HG03108 (cell line): Measurements from ENCODE around the gene UBE2L6.

Source experiments
- ATAC-seq: cut with Tn5 transposase; IDR thresholded peaks from one replicate; pipeline ENCODE4 v1.9.1; 2021; ENCODE audit warnings: moderate library complexity; ENCODE audit not compliant: unreplicated experiment

The UBE2L6 gene

GRCh38 chr11:57567515-57568329, at the start of gene UBE2L6:
Gene UBE2L6, minus strand, starts transcription at chr11:57567672. Its CDS starts 61 bp downstream, at chr11:57567611.
- ATAC-seq = peak; percentile 53

GRCh38 chr11:57616595-57616994, 49.1 kb upstream of the UBE2L6 start:
- no peak for ATAC-seq

- no peak for ATAC-seq
These were observed 47.8 kb upstream of the UBE2L6 start for GRCh38 chr11:57615308-57615707.

GRCh38 chr11:57614234-57614772, 46.8 kb upstream of the UBE2L6 start:
- no peak for ATAC-seq

- ATAC-seq = no peak
These were observed 42.7 kb upstream of the UBE2L6 start for GRCh38 chr11:57610170-57610569.

GRCh38 chr11:57605028-57605420, 37.6 kb upstream of the UBE2L6 start:
- ATAC-seq = no peak

GRCh38 chr11:57604296-57605027, 37.0 kb upstream of the UBE2L6 start:
- ATAC-seq = no peak

GRCh38 chr11:57601297-57601696, 33.8 kb upstream of the UBE2L6 start:
- ATAC-seq = no peak

GRCh38 chr11:57599381-57599780, 31.9 kb upstream of the UBE2L6 start:
- no peak for ATAC-seq

GRCh38 chr11:57598831-57599155, 31.3 kb upstream of the UBE2L6 start:
- ATAC-seq = no peak

GRCh38 chr11:57597916-57598830, 30.7 kb upstream of the UBE2L6 start:
- no peak for ATAC-seq

- ATAC-seq = no peak
These were observed 30.0 kb upstream of the UBE2L6 start, which contains the start of gene SERPING1 for GRCh38 chr11:57597461-57597915. Gene SERPING1, plus strand, starts transcription at chr11:57597685. Its CDS starts 586 bp downstream, at chr11:57598271.

- ATAC-seq = no peak
These were observed 28.9 kb upstream of the UBE2L6 start for GRCh38 chr11:57596266-57596885.

GRCh38 chr11:57588046-57588710, 20.7 kb upstream of the UBE2L6 start:
- ATAC-seq = no peak

- no peak for ATAC-seq
These were observed 19.3 kb upstream of the UBE2L6 start for GRCh38 chr11:57586711-57587245.

GRCh38 chr11:57585301-57585700, 17.8 kb upstream of the UBE2L6 start:
- ATAC-seq = no peak

- no peak for ATAC-seq
These were observed 16.9 kb upstream of the UBE2L6 start for GRCh38 chr11:57584341-57584740.

- no peak for ATAC-seq
These were observed 6.6 kb upstream of the UBE2L6 start for GRCh38 chr11:57574061-57574460.

GRCh38 chr11:57571606-57572005, 4.1 kb upstream of the UBE2L6 start:
- no peak for ATAC-seq
